Islet precursor cell (in vitro differentiated cells): ENCODE data around the gene ANAPC1.
A peak's percentile ranks its signal among the peaks of the same experiment; 100 is the strongest.
"Not testable (repeated sequence)": the region's sequence is repeated elsewhere in the genome, so short reads cannot be mapped to it uniquely, and the experiment has no call there.

Source experiments
- DNase-seq: peaks from one replicate; pipeline ENCODE4 v3.0.0-alpha.2; 2018

ANAPC1 gene

GRCh38 chr2:111781443-111782094 lies 102.4 kb downstream of the ANAPC1 start:
- DNase-seq = not testable (repeated sequence)

- not testable (repeated sequence) for DNase-seq
Measured at GRCh38 chr2:111777155-111777554, 106.8 kb downstream of the ANAPC1 start.

- not testable (repeated sequence) for DNase-seq
Measured at GRCh38 chr2:111776296-111776695, 107.7 kb downstream of the ANAPC1 start.

GRCh38 chr2:111772180-111772579 lies 111.8 kb downstream of the ANAPC1 start:
- DNase-seq = not testable (repeated sequence)

GRCh38 chr2:111770916-111771658 lies 112.9 kb downstream of the ANAPC1 start:
- DNase-seq = not testable (repeated sequence)

GRCh38 chr2:111768266-111769190 lies 115.5 kb downstream of the ANAPC1 start:
- DNase-seq = not testable (repeated sequence)

- DNase-seq = not testable (repeated sequence)
Measured at GRCh38 chr2:111767087-111767486, 116.9 kb downstream of the ANAPC1 start.

- not testable (repeated sequence) for DNase-seq
Measured at GRCh38 chr2:111766295-111766694, 117.7 kb downstream of the ANAPC1 start.

GRCh38 chr2:111764151-111764550 lies 119.8 kb downstream of the ANAPC1 start:
- not testable (repeated sequence) for DNase-seq

- DNase-seq = not testable (repeated sequence)
Measured at GRCh38 chr2:111760697-111761284, 123.2 kb downstream of the ANAPC1 start.

- DNase-seq = not testable (repeated sequence)
Measured at GRCh38 chr2:111752533-111752932, 131.5 kb downstream of the ANAPC1 start.

GRCh38 chr2:111750641-111751040 lies 133.4 kb downstream of the ANAPC1 start:
- not testable (repeated sequence) for DNase-seq

- DNase-seq = peak; percentile 23
Measured at GRCh38 chr2:111748429-111748828, 135.6 kb downstream of the ANAPC1 start.

GRCh38 chr2:111747410-111748115 lies 136.4 kb downstream of the ANAPC1 start:
- peak; percentile 35 for DNase-seq

GRCh38 chr2:111744751-111745150 lies 139.2 kb downstream of the ANAPC1 start:
- not testable (repeated sequence) for DNase-seq

GRCh38 chr2:111741517-111741916 lies 142.5 kb downstream of the ANAPC1 start:
- not testable (repeated sequence) for DNase-seq

- DNase-seq = not testable (repeated sequence)
Measured at GRCh38 chr2:111735838-111736721, 147.9 kb downstream of the ANAPC1 start.

GRCh38 chr2:111735420-111735819 lies 148.6 kb downstream of the ANAPC1 start:
- not testable (repeated sequence) for DNase-seq

GRCh38 chr2:111729812-111730458 lies 154.1 kb downstream of the ANAPC1 start:
- not testable (repeated sequence) for DNase-seq

- DNase-seq = not testable (repeated sequence)
Measured at GRCh38 chr2:111727611-111728110, 156.3 kb downstream of the ANAPC1 start.
